Activated T-helper 1 cell treated with anti-CD3 and anti-CD28 coated beads, Interleukin-12 subunit alpha, Interleukin-12 subunit beta, Interleukin-2, Interleukin-4 antibody, amounts not matched to agents 30 ng/mL and 10 ng/mL and 1 ng/mL, durations not matched to agents 14 hours and 24 hours and 36 hours (primary cell): ENCODE measurements around the gene ZNF804B. TPM values are rescaled to one million over a fixed set of nuclear protein-coding genes. Genes with fewer than 3 reads are reported as not detected.

Experiments
- DNase-seq: peaks from one replicate; pipeline ENCODE4 v3.0.0; 2021; ENCODE audit warnings: low spot score
- H3K27ac Mint-ChIP-seq: one replicate; pipeline ENCODE4 v1.8.0; 2021; ENCODE audit warnings: mild to moderate bottlenecking, mixed read lengths
- H3K27me3 Mint-ChIP-seq: one replicate; pipeline ENCODE4 v1.8.0; 2022; ENCODE audit warnings: mild to moderate bottlenecking, moderate library complexity, mixed read lengths; ENCODE audit not compliant: insufficient read depth
- H3K36me3 Mint-ChIP-seq: one replicate; pipeline ENCODE4 v1.8.0; 2021; ENCODE audit warnings: low read depth, mixed read lengths
- H3K4me1 Mint-ChIP-seq: one replicate; pipeline ENCODE4 v1.8.0; 2021; ENCODE audit warnings: low read depth, mixed read lengths
- H3K4me3 Mint-ChIP-seq: one replicate; pipeline ENCODE4 v1.8.0; 2021; ENCODE audit warnings: mild to moderate bottlenecking, moderate library complexity, mixed read lengths
- H3K9me3 Mint-ChIP-seq: one replicate; pipeline ENCODE4 v1.8.0; 2021; ENCODE audit warnings: mixed read lengths
- intact Hi-C: fragments of 100-400 bp; cut with micrococcal nuclease; formaldehyde crosslinking; loops from one replicate; pipeline ENCODE4 v1.15.1; 2024
- total RNA-seq: library from RNA; stranded (reverse); gene quantifications from 2 replicates; pipeline ENCODE4 v1.2.3, GENCODE V29; 2022

Gene ZNF804B
- total RNA-seq, 1 donor from 2014 or later: not detected

DNA sequence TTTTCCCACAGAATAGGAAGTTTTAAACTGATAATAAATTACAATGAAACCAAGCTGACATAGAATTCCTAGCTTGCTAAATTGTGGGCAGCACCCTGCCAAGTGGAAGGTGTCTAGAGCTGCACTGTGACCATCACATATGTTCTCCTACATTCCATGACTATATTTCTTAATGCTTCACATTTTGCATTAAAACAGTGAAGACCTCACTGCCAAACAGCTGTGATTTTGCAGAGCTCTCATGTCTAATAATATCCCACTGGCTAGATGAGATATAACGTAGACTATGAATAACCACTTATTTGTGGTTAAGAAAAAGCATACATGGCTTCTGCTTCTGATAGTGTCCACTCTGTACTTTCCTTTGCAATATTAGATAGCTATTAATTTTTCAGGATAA is 264.4 kb downstream of the ZNF804B start:
- Mint-ChIP-seq H3K4me1 (no peaks in the 10 kb centered on the region), H3K4me3 (no peak overlapping the region), H3K9me3 (no peaks in the 10 kb centered on the region), H3K36me3 (no peaks in the 10 kb centered on the region), H3K27me3 (peaks cover 1% of the 10 kb centered on the region), H3K27ac (no peak overlapping the region)
- no peak for DNase-seq
- intact Hi-C loops: no loop called here

DNA sequence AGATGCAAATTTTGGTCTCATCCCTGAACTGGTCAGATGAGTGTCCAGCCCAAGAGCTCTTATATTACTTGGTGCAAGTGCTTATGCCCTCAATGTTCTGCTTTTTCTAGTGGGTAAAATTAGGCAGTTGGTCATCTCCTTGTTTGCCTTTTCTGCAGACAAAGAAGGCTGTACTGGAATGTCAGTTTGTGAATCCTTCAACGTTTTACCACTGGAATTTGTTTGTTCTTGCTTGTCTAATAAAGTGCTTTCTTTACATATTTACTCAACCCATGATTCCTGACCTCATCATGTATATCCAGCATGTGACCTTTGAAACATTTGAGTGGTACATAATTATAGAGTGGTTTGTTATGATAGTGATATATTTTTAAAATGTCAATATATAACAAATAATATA is 268.3 kb downstream of the ZNF804B start:
- Mint-ChIP-seq H3K27ac (no peak overlapping the region), H3K9me3 (no peaks in the 10 kb centered on the region), H3K36me3 (no peaks in the 10 kb centered on the region), H3K4me1 (no peaks in the 10 kb centered on the region), H3K27me3 (peaks cover 1% of the 10 kb centered on the region), H3K4me3 (no peak overlapping the region)
- intact Hi-C loops: no loop called here
- DNase-seq: no peak

DNA sequence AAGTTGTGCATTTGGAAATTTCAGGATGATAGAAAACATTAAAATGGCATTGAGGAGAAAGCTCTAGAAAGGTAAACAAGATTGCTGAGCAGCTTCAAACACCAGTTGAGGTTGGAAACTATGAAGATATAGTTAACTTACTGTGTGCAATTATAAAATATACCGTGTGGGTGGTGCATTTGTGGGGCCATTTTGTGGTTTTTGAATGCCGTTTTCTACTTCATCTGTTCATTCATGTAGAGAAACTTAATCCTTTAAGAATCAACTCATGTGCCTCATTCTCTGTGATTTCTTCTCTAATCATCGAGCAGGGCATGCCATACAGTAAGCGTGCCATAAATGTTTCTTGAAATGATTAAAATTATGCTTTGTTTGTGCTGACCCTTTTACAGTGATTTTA is 268.8 kb downstream of the ZNF804B start:
- Mint-ChIP-seq H3K4me3 (no peak overlapping the region), H3K27me3 (peaks cover 1% of the 10 kb centered on the region), H3K36me3 (no peaks in the 10 kb centered on the region), H3K9me3 (no peaks in the 10 kb centered on the region), H3K27ac (no peak overlapping the region), H3K4me1 (no peaks in the 10 kb centered on the region)
- no peak for DNase-seq
- intact Hi-C loops: no loop called here

- H3K27ac Mint-ChIP-seq: no peak overlapping the region
- no peaks in the 10 kb centered on the region for H3K9me3 Mint-ChIP-seq
- H3K4me3 Mint-ChIP-seq: no peak overlapping the region
- H3K36me3 Mint-ChIP-seq: no peaks in the 10 kb centered on the region
- peaks cover 1% of the 10 kb centered on the region for H3K27me3 Mint-ChIP-seq
- H3K4me1 Mint-ChIP-seq: no peaks in the 10 kb centered on the region
- intact Hi-C loops: no loop called here
- no peak for DNase-seq
Measured at GRCh38 chr7:89029864-89030263, 270.4 kb downstream of the ZNF804B start.

GRCh38 chr7:89041240-89041639 is 281.7 kb downstream of the ZNF804B start:
- Mint-ChIP-seq H3K4me3 (no peak overlapping the region), H3K9me3 (no peaks in the 10 kb centered on the region), H3K36me3 (no peaks in the 10 kb centered on the region), H3K4me1 (no peaks in the 10 kb centered on the region), H3K27me3 (no peaks in the 10 kb centered on the region), H3K27ac (no peak overlapping the region)
- DNase-seq: no peak
- intact Hi-C loops: no loop called here

GRCh38 chr7:89042940-89043339 is 283.4 kb downstream of the ZNF804B start:
- H3K4me1 Mint-ChIP-seq: no peaks in the 10 kb centered on the region
- H3K27me3 Mint-ChIP-seq: no peaks in the 10 kb centered on the region
- H3K36me3 Mint-ChIP-seq: no peaks in the 10 kb centered on the region
- DNase-seq: no peak
- no peak overlapping the region for H3K4me3 Mint-ChIP-seq
- no peak overlapping the region for H3K27ac Mint-ChIP-seq
- intact Hi-C loops: no loop called here
- no peaks in the 10 kb centered on the region for H3K9me3 Mint-ChIP-seq

DNA sequence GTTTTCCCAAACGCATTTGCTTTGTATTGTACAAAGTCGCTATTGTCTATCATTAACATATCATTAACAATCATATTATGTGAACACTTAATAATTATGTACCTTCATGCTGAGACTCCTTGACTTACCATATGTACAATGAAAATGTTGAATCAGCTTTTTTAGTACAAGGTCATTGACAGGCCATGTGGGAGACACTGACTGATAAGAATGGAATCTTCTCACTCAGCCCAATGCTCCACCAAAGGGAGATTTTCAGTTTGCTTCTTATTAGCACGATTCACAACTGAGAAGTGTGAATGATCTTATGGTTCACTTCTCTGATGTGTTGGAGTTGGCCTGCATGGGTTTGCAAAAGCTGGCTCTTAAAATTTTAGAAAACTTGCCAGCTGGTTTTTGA is 289.5 kb downstream of the ZNF804B start:
- Mint-ChIP-seq H3K27ac (no peak overlapping the region), H3K4me1 (no peaks in the 10 kb centered on the region), H3K36me3 (no peaks in the 10 kb centered on the region), H3K9me3 (no peaks in the 10 kb centered on the region), H3K4me3 (no peak overlapping the region), H3K27me3 (no peaks in the 10 kb centered on the region)
- no peak for DNase-seq
- intact Hi-C loops: no loop called here

DNA sequence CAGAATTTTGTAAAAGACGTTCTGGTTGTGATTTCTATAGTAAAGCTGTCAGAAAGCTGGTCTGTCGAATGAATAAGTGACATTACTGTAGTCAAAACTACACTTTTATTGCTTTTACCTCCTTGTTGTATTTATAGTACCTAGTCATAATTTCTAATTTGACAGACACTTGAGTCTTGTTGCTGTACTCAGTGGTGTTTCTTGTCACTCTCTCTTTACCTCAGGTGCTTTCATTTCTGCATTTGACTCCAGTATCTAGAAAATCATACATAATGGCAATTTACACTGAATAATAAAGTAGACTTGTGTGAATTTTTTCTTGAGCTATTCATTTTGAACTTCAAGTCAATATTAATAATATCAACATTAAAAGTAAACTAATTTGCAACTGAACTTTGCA is 293.6 kb downstream of the ZNF804B start:
- Mint-ChIP-seq H3K27me3 (no peaks in the 10 kb centered on the region), H3K4me1 (no peaks in the 10 kb centered on the region), H3K27ac (no peak overlapping the region), H3K36me3 (no peaks in the 10 kb centered on the region), H3K9me3 (no peaks in the 10 kb centered on the region), H3K4me3 (no peak overlapping the region)
- no peak for DNase-seq
- intact Hi-C loops: no loop called here

- no peak for DNase-seq
- Mint-ChIP-seq H3K4me3 (no peak overlapping the region), H3K4me1 (no peaks in the 10 kb centered on the region), H3K36me3 (no peaks in the 10 kb centered on the region), H3K9me3 (no peaks in the 10 kb centered on the region), H3K27ac (no peak overlapping the region), H3K27me3 (no peaks in the 10 kb centered on the region)
- intact Hi-C loops: no loop called here
Measured at GRCh38 chr7:89054361-89054760, 294.9 kb downstream of the ZNF804B start.

- H3K4me1 Mint-ChIP-seq: no peaks in the 10 kb centered on the region
- DNase-seq: no peak
- H3K27ac Mint-ChIP-seq: no peak overlapping the region
- no peaks in the 10 kb centered on the region for H3K27me3 Mint-ChIP-seq
- H3K36me3 Mint-ChIP-seq: no peaks in the 10 kb centered on the region
- intact Hi-C loops: no loop called here
- H3K9me3 Mint-ChIP-seq: no peaks in the 10 kb centered on the region
- H3K4me3 Mint-ChIP-seq: no peak overlapping the region
Measured at GRCh38 chr7:89060234-89060633, 300.7 kb downstream of the ZNF804B start.

- H3K9me3 Mint-ChIP-seq: no peaks in the 10 kb centered on the region
- H3K4me3 Mint-ChIP-seq: no peak overlapping the region
- DNase-seq: no peak
- no peak overlapping the region for H3K27ac Mint-ChIP-seq
- H3K36me3 Mint-ChIP-seq: no peaks in the 10 kb centered on the region
- intact Hi-C loops: no loop called here
- H3K4me1 Mint-ChIP-seq: no peaks in the 10 kb centered on the region
- H3K27me3 Mint-ChIP-seq: no peaks in the 10 kb centered on the region
Measured at GRCh38 chr7:89064831-89065230, 305.3 kb downstream of the ZNF804B start.

GRCh38 chr7:89067048-89067447 is 307.5 kb downstream of the ZNF804B start:
- Mint-ChIP-seq H3K27ac (no peak overlapping the region), H3K27me3 (no peaks in the 10 kb centered on the region), H3K36me3 (no peaks in the 10 kb centered on the region), H3K9me3 (no peaks in the 10 kb centered on the region), H3K4me3 (no peak overlapping the region), H3K4me1 (no peaks in the 10 kb centered on the region)
- intact Hi-C loops: no loop called here
- no peak for DNase-seq

- Mint-ChIP-seq H3K9me3 (peaks cover 3% of the 10 kb centered on the region), H3K4me1 (no peaks in the 10 kb centered on the region), H3K4me3 (no peak overlapping the region), H3K27me3 (no peaks in the 10 kb centered on the region), H3K27ac (no peak overlapping the region), H3K36me3 (no peaks in the 10 kb centered on the region)
- DNase-seq: no peak
- intact Hi-C loops: no loop called here
Measured at GRCh38 chr7:89072081-89072480, 312.6 kb downstream of the ZNF804B start.

DNA sequence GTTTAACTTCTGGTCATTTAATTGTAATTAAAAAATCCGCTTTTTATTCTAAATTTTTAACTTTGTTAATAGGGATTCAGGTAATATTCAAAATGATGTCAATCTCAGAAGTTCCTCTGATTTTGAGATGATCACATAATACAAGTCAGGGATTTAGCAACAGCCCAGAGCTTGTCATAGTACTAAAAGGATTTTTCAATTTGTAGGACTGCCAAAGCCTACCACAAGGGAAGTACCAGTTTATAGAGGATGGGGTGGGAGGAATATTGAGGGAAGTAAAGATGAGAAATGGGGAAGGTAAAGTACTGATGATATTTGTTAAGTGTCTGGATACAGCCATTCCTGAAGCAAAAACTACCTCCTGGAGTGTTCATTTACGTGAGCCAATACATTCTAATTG is 314.3 kb downstream of the ZNF804B start:
- no peak overlapping the region for H3K4me3 Mint-ChIP-seq

More for the DNA sequence above, 314.3 kb downstream of the ZNF804B start:
- no peak overlapping the region for H3K27ac Mint-ChIP-seq
- H3K27me3 Mint-ChIP-seq: no peaks in the 10 kb centered on the region
- H3K9me3 Mint-ChIP-seq: peaks cover 3% of the 10 kb centered on the region
- no peaks in the 10 kb centered on the region for H3K36me3 Mint-ChIP-seq
- no peak for DNase-seq
- intact Hi-C loops: no loop called here
- H3K4me1 Mint-ChIP-seq: no peaks in the 10 kb centered on the region
